Measurements from ENCODE around the gene RAP2A.

DNA sequence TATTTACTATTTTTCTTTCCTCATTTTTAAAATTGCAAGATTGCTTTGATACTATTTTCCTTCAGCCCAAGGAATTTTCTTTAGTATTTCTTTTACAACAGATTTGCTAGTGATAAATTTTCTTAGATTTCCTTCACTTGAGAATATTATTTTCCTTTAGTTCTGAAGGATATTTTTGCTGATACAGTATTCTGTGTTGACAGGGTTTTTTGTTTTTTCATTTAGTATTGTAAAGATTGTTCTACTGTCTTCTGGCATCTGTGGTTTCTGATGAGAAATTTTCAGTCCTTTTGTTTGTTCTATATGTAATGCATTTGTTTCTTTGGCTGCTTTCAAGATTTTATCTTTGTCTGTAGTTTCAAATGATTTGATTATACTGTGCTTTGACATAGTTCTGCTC is 20.7 kb downstream of the RAP2A start:
- TF ChIP-seq, protein P1, sequence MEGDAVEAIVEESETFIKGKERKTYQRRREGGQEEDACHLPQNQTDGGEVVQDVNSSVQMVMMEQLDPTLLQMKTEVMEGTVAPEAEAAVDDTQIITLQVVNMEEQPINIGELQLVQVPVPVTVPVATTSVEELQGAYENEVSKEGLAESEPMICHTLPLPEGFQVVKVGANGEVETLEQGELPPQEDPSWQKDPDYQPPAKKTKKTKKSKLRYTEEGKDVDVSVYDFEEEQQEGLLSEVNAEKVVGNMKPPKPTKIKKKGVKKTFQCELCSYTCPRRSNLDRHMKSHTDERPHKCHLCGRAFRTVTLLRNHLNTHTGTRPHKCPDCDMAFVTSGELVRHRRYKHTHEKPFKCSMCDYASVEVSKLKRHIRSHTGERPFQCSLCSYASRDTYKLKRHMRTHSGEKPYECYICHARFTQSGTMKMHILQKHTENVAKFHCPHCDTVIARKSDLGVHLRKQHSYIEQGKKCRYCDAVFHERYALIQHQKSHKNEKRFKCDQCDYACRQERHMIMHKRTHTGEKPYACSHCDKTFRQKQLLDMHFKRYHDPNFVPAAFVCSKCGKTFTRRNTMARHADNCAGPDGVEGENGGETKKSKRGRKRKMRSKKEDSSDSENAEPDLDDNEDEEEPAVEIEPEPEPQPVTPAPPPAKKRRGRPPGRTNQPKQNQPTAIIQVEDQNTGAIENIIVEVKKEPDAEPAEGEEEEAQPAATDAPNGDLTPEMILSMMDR (IDR thresholded peaks at IDR 0.05) = no peak
- TF ChIP-seq POLR2A (IDR thresholded peaks at IDR 0.05) = no peak
- no peak for TF ChIP-seq POLR2AphosphoS5 (IDR thresholded peaks at IDR 0.05; ENCODE audit: insufficient read depth in 1 of 2, low read depth in 1 of 2)
